Suprapubic skin (tissue), 4 donors: Measurements from ENCODE around the gene LRRC4C. TPM values are rescaled to one million over a fixed set of nuclear protein-coding genes. Genes with fewer than 3 reads are reported as not detected.

ENCODE experiments used
- DNase-seq, 2 donors: peaks; one replicate each; pipeline ENCODE4 v3.0.0-alpha.2; 2019; ENCODE audit warnings: low spot score in 2 of 2
- H3K27ac ChIP-seq: fragments of 200-600 bp; sonication (generic); one replicate; pipeline ENCODE4 v1.5.1; 2019
- H3K27me3 ChIP-seq: fragments of 200-600 bp; sonication (generic); one replicate; pipeline ENCODE4 v1.5.1; 2019
- H3K36me3 ChIP-seq: fragments of 200-600 bp; sonication (generic); one replicate; pipeline ENCODE4 v1.5.1; 2019
- H3K4me1 ChIP-seq: fragments of 200-600 bp; sonication (generic); one replicate; pipeline ENCODE4 v1.5.1; 2019
- H3K4me3 ChIP-seq: fragments of 200-600 bp; sonication (generic); one replicate; pipeline ENCODE4 v1.5.1; 2019; ENCODE audit warnings: mild to moderate bottlenecking
- H3K9me3 ChIP-seq: fragments of 200-600 bp; sonication (generic); one replicate; pipeline ENCODE4 v1.5.1; 2019
- EP300 ChIP-seq: sonication (generic); formaldehyde crosslinking; IDR thresholded peaks from one replicate; pipeline ENCODE4 v1.6.1; 2017; ENCODE audit warnings: antibody characterized with exemption
- POLR2A ChIP-seq, 2 donors: fragments of 450-650 bp; IDR thresholded peaks; one replicate each; pipeline ENCODE4 v1.6.1; 2017; ENCODE audit warnings: antibody characterized with exemption in 2 of 2, mild to moderate bottlenecking in 2 of 2, moderate library complexity in 2 of 2
- POLR2AphosphoS5 ChIP-seq, 3 donors: sonication (generic); formaldehyde crosslinking; IDR thresholded peaks; one replicate each; pipeline ENCODE4 v1.6.1; 2017; ENCODE audit warnings: antibody characterized with exemption in 3 of 3
- WGBS: methylation state at CpG from one replicate; pipeline ENCODE4 v1.1.5; 2018; 5-methylcytosine and 5-hydroxymethylcytosine counted together
- total RNA-seq, 4 donors: library from RNA; depleted of rRNA; stranded (reverse); fragments of >200 nt; gene quantifications; one replicate each; pipeline ENCODE4 v1.1.0, GENCODE V29; 2016
- TF ChIP-seq, protein P1 (sequence below), 2 donors: fragments of 200-600 bp in 1 of 2; fragments of 450-650 bp in 1 of 2; sonication (generic) in 1 of 2; IDR thresholded peaks; one replicate each; pipeline ENCODE4 v1.5.1; 2016 to 2019; ENCODE audit warnings: antibody characterized with exemption in 2 of 2, mild to moderate bottlenecking in 1 of 2, moderate library complexity in 1 of 2

The LRRC4C gene
- total RNA-seq, 4 donors from 2014 or later: 0.19 to 1.1 (median 0.60) TPM; not detected in 1

DNA sequence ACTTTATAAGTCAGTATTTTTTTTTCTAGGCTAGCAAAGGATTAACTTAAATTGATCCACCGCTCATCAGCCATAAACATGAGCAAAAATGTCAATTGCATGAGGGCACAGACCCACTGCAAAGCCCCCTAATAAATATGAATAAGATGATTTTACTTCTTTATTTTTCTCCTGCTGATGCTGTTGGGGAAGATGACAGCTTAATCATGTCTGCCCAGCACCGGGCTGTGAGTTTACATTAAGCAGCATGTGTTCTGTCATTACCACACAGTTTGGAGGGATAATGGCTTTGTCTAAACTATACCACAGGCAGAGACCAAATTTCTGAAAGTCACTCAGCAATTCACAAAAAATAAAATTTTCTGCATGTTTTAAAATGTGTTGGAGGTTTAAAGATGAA is 346.3 kb downstream of the LRRC4C start:
- no peaks in the 10 kb centered on the region for H3K27me3 ChIP-seq
- TF ChIP-seq, protein P1, sequence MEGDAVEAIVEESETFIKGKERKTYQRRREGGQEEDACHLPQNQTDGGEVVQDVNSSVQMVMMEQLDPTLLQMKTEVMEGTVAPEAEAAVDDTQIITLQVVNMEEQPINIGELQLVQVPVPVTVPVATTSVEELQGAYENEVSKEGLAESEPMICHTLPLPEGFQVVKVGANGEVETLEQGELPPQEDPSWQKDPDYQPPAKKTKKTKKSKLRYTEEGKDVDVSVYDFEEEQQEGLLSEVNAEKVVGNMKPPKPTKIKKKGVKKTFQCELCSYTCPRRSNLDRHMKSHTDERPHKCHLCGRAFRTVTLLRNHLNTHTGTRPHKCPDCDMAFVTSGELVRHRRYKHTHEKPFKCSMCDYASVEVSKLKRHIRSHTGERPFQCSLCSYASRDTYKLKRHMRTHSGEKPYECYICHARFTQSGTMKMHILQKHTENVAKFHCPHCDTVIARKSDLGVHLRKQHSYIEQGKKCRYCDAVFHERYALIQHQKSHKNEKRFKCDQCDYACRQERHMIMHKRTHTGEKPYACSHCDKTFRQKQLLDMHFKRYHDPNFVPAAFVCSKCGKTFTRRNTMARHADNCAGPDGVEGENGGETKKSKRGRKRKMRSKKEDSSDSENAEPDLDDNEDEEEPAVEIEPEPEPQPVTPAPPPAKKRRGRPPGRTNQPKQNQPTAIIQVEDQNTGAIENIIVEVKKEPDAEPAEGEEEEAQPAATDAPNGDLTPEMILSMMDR (IDR thresholded peaks at IDR 0.05): no peak
- no peak for TF ChIP-seq POLR2AphosphoS5 (IDR thresholded peaks at IDR 0.05)
- TF ChIP-seq POLR2A (IDR thresholded peaks at IDR 0.05): no peak
- no peak for TF ChIP-seq EP300
- 65% methylated on average over 2 of the region's 2 CpGs for WGBS
- H3K4me1 ChIP-seq: no peaks in the 10 kb centered on the region
- H3K27ac ChIP-seq: no peak overlapping the region
- H3K9me3 ChIP-seq: no peaks in the 10 kb centered on the region
- H3K36me3 ChIP-seq: no peaks in the 10 kb centered on the region
- no peak for DNase-seq
- no peak overlapping the region for H3K4me3 ChIP-seq

DNA sequence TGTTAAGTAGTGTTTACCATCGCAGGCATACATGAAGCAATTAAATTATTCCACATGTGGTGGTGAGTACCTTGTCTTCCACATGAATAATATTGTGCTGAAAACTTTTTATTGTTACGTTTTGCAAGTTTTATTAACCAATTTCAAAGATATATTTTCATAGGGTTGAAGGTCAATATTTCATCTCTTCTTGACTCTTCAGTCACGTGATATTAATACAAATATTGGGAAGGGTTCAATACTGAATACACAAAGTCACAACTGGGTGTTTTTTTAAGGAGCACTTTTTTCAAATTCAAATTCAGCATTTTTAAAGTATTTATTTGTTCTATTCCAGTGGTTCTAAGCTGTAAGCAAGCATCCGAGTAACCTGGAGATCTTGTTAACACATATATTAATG is 348.9 kb downstream of the LRRC4C start:
- Histone ChIP-seq H3K36me3 (no peaks in the 10 kb centered on the region), H3K4me3 (no peak overlapping the region), H3K27ac (no peak overlapping the region), H3K27me3 (no peaks in the 10 kb centered on the region), H3K9me3 (no peaks in the 10 kb centered on the region), H3K4me1 (no peaks in the 10 kb centered on the region)
- DNase-seq: no peak
- 78% methylated on average over 4 of the region's 4 CpGs for WGBS
- TF ChIP-seq EP300 (no peak), POLR2AphosphoS5 (IDR thresholded peaks at IDR 0.05) (no peak), POLR2A (IDR thresholded peaks at IDR 0.05) (no peak)
- TF ChIP-seq, protein P1 (IDR thresholded peaks at IDR 0.05): no peak

DNA sequence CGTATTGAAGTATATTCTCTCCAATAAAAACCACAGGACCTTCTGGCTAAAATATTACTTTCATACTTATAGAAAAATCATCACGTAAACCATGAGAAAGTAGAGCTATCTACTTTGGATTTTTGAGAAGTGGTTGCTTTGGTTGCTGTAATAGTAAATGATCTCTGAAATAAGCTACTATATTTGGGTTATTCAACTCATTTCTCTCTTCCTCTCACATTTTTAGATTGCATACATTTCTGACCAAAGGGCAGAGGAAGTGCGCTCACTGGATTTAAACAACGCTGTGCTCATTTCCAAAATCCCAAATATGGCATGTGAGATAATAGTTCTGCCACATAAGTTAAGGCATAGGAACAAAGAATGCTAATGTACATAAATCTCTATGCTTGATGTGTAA is 357.0 kb downstream of the LRRC4C start:
- no peaks in the 10 kb centered on the region for H3K9me3 ChIP-seq
- no peak for DNase-seq
- no peak overlapping the region for H3K27ac ChIP-seq
- no peaks in the 10 kb centered on the region for H3K36me3 ChIP-seq
- 85% methylated on average over 4 of the region's 4 CpGs for WGBS
- no peaks in the 10 kb centered on the region for H3K4me1 ChIP-seq
- TF ChIP-seq, protein P1 (IDR thresholded peaks at IDR 0.05): no peak
- TF ChIP-seq POLR2A (IDR thresholded peaks at IDR 0.05) (no peak), POLR2AphosphoS5 (IDR thresholded peaks at IDR 0.05) (no peak), EP300 (no peak)
- no peaks in the 10 kb centered on the region for H3K27me3 ChIP-seq
- no peak overlapping the region for H3K4me3 ChIP-seq

DNA sequence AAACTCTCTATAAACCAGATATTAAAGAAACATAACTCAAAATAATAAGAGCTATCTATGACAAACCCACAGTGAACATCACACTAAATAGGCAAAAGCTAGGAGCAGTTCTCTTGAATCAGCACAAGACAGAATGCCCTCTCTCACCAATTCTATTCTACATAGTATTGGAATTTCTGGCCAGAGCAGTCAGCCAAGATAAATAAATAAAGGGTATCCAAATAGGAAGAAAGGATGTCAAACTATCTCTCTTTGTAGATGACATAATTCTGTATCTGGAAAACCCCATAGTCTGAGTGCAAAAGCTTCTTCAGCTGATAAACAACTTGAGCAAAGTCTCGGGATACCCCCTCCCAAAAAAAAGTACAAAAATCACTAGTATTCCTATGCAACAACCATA is 359.8 kb downstream of the LRRC4C start:
- TF ChIP-seq, protein P1 (IDR thresholded peaks at IDR 0.05): no peak
- TF ChIP-seq POLR2AphosphoS5 (IDR thresholded peaks at IDR 0.05): no peak
- no peak for TF ChIP-seq POLR2A (IDR thresholded peaks at IDR 0.05)
- TF ChIP-seq EP300: no peak
- Histone ChIP-seq H3K36me3 (no peaks in the 10 kb centered on the region), H3K27me3 (no peaks in the 10 kb centered on the region), H3K4me3 (no peak overlapping the region), H3K4me1 (no peaks in the 10 kb centered on the region), H3K9me3 (no peaks in the 10 kb centered on the region), H3K27ac (no peak overlapping the region)
- WGBS: 79% methylated on average over 1 of the region's 1 CpG
- DNase-seq: no peak

DNA sequence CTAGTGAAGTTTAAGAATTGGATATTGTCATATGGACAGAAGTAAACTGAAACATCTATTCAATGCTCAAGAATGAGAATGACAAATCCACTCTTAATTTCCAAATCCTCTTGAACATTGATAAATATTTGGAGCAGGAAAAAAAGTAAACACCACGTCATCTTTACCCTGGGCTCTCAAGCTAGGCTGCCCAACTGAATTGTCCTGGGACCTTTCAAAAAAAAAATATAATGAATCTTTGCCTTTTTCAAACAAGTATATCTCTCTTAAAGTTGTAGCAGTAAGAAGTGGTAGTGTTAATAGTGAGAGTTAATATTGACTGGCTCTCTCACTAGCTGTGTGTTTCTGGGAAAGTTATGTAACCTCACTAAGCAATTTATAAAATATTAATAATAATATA is 374.3 kb downstream of the LRRC4C start:
- no peaks in the 10 kb centered on the region for H3K4me1 ChIP-seq
- H3K27ac ChIP-seq: no peak overlapping the region
- H3K4me3 ChIP-seq: no peak overlapping the region
- H3K36me3 ChIP-seq: no peaks in the 10 kb centered on the region
- no peaks in the 10 kb centered on the region for H3K27me3 ChIP-seq
- no peak for TF ChIP-seq POLR2AphosphoS5 (IDR thresholded peaks at IDR 0.05)
- TF ChIP-seq POLR2A (IDR thresholded peaks at IDR 0.05): no peak
- no peak for TF ChIP-seq EP300
- TF ChIP-seq, protein P1 (IDR thresholded peaks at IDR 0.05): no peak
- 71% methylated on average over 1 of the region's 1 CpG for WGBS
- DNase-seq: no peak
- no peaks in the 10 kb centered on the region for H3K9me3 ChIP-seq
